T-helper 9 cell (primary cell): Measurements from ENCODE around the gene RMDN3.

Source experiments
- DNase-seq: peaks from one replicate; pipeline ENCODE4 v3.0.0-alpha.2; 2020

The RMDN3 gene

GRCh38 chr15:40771242-40771641 lies 16.2 kb upstream of the RMDN3 start:
- DNase-seq, result no peak

GRCh38 chr15:40770147-40770721 lies 15.2 kb upstream of the RMDN3 start:
- no peak for DNase-seq

- DNase-seq, result no peak
Observed at GRCh38 chr15:40769274-40770146, 14.5 kb upstream of the RMDN3 start, which contains the start of gene C15orf62. TSS of gene C15orf62 (plus strand) at chr15:40769980. CDS start at chr15:40770496, 516 bp downstream.

- no peak for DNase-seq
Observed at GRCh38 chr15:40768521-40769273, 13.6 kb upstream of the RMDN3 start.

- no peak for DNase-seq
Observed at GRCh38 chr15:40767838-40768500, 12.9 kb upstream of the RMDN3 start.

- no peak for DNase-seq
Observed at GRCh38 chr15:40766906-40767837, 12.1 kb upstream of the RMDN3 start.

GRCh38 chr15:40766194-40766815 lies 11.3 kb upstream of the RMDN3 start:
- no peak for DNase-seq

GRCh38 chr15:40764629-40765103 lies 9.6 kb upstream of the RMDN3 start:
- no peak for DNase-seq

GRCh38 chr15:40763801-40764628 lies 9.0 kb upstream of the RMDN3 start, which contains the start of gene GCHFR:
TSS of gene GCHFR (plus strand) at chr15:40764068. CDS start at chr15:40764181, 113 bp downstream.
- DNase-seq, result peak; percentile 68

- peak; percentile 46 for DNase-seq
Observed at GRCh38 chr15:40762919-40763800, 8.1 kb upstream of the RMDN3 start.

GRCh38 chr15:40759961-40760360 lies 4.9 kb upstream of the RMDN3 start:
- DNase-seq, result no peak

- no peak for DNase-seq
Observed at GRCh38 chr15:40756938-40757337, 1.9 kb upstream of the RMDN3 start.

- DNase-seq, result no peak
Observed at GRCh38 chr15:40755812-40756208, 756 bp upstream of the RMDN3 start.

GRCh38 chr15:40754574-40754882 lies 526 bp downstream of the RMDN3 start:
- DNase-seq, result peak; percentile 20

GRCh38 chr15:40751745-40752144 lies 3.3 kb downstream of the RMDN3 start:
- DNase-seq, result no peak

- DNase-seq, result no peak
Observed at GRCh38 chr15:40750885-40751284, 4.2 kb downstream of the RMDN3 start.

- no peak for DNase-seq
Observed at GRCh38 chr15:40749151-40749630, 5.9 kb downstream of the RMDN3 start.

GRCh38 chr15:40747685-40748631 lies 7.1 kb downstream of the RMDN3 start:
- DNase-seq, result no peak
